Transverse colon (tissue), 3 donors: ENCODE results near the gene VTCN1.

Source experiments
- POLR2A ChIP-seq: fragments of 450-650 bp; IDR thresholded peaks from one replicate; pipeline ENCODE4 v1.6.1; 2016; ENCODE audit warnings: antibody characterized with exemption, mild to moderate bottlenecking, moderate library complexity
- POLR2AphosphoS5 ChIP-seq, 3 donors: sonication (generic); formaldehyde crosslinking; IDR thresholded peaks; one replicate each; pipeline ENCODE4 v1.6.1; 2016; ENCODE audit warnings: antibody characterized with exemption in 3 of 3

DNA sequence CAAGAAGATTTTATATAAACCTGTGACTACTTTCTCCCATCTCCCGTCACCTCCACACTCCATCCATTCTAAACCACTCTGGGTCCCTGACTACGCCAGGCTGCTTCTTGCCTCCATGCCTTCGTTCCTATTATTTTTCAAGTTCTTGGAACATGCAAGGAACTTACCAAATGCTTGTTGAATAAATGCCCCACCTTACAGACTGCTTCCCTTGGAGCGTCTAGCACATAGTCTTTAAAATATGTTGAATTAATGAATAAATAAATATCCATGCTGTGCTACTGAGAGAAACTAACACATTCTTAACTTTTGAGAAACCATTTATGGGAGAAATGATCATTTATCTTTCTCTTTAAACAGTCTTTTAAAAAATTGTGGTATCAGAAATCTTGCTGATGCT lies 27.6 kb downstream of the VTCN1 start:
- TF ChIP-seq POLR2A: no peak
- no peak for TF ChIP-seq POLR2AphosphoS5 (IDR thresholded peaks at IDR 0.05)
